Lower lobe of right lung (tissue), 2 donors: ENCODE results near the gene HDAC7. TPM values are rescaled to one million over a fixed set of nuclear protein-coding genes. Genes with fewer than 3 reads are reported as not detected.

Experiments
- ATAC-seq, 2 donors: fragments of 200-7000 bp; cut with Tn5 transposase; one replicate each; pipeline ENCODE4 v1.9.1; 2020 to 2022; ENCODE audit warnings: mild to moderate bottlenecking in 2 of 2, moderate library complexity in 2 of 2
- DNase-seq: peaks from one replicate; pipeline ENCODE4 v3.0.0-alpha.2; 2020
- H3K27ac ChIP-seq: fragments of 200-600 bp; one replicate; pipeline ENCODE4 v1.8.0; 2022
- H3K27me3 ChIP-seq: fragments of 200-600 bp; one replicate; pipeline ENCODE4 v1.8.0; 2022; ENCODE audit warnings: low read depth
- H3K36me3 ChIP-seq: fragments of 200-600 bp; one replicate; pipeline ENCODE4 v1.8.0; 2022; ENCODE audit warnings: mild to moderate bottlenecking
- H3K4me1 ChIP-seq: fragments of 200-600 bp; one replicate; pipeline ENCODE4 v1.8.0; 2022
- H3K4me3 ChIP-seq: fragments of 200-600 bp; one replicate; pipeline ENCODE4 v1.8.0; 2022; ENCODE audit warnings: mild to moderate bottlenecking
- H3K9me3 ChIP-seq: fragments of 200-600 bp; one replicate; pipeline ENCODE4 v1.8.0; 2022
- intact Hi-C: fragments of 100-400 bp; cut with DNase I; formaldehyde crosslinking; loops from one replicate; pipeline ENCODE4 v1.11.0; 2022
- total RNA-seq: library from RNA; stranded (reverse); fragmentation: NEBNext Ultra II Directional; extraction: Animal tissue kit (Norgen Biotek cat#: 25700); gene quantifications from one replicate; pipeline ENCODE4 v1.2.1, GENCODE V29; 2021
- TF ChIP-seq, protein P1 (sequence below): fragments of 200-600 bp; IDR thresholded peaks from one replicate; pipeline ENCODE4 v1.8.0; 2022; ENCODE audit warnings: antibody characterized with exemption, mild to moderate bottlenecking
- donor health status: DM: no; HTN: yes; CAD: no; lungs with severe emphysema.

The HDAC7 gene
- total RNA-seq, 1 donor from 2014 or later, result 104 TPM

DNA sequence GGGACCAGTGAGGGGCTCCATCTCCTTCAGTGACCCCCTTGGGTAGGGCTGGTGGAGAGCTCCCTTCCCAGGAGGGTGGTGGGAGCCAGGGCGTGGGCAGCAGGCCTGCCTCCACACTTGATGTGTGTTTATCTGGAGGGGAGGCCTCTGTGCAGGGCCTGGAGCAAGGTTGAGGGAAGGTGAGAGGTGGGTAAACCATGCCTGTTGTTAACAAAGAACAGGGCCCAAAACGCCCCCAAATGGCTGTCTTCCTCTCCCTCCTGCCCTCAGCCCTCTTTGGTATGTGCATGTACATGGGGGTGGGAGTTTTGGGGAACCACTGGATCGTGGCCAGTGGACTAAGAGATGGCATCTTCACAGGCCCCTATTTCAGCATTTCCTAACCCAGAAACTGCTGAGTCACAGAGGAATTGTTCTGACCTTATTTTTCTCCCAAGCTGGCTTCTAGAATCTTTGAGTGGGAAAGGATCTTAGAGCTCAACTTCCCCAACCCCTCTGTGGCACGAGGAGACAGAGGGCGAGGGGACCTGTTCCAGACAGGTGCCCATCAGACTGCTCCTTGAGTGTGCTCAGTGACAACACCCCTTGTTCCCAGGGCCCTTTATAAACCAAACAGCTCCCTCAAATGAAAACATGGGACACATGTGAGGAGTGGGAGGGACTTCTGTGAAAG is 43.1 kb downstream of the HDAC7 start:
- Histone ChIP-seq H3K27me3 (no peaks in the 10 kb centered on the region), H3K4me1 (peaks cover 68% of the 10 kb centered on the region), H3K9me3 (no peaks in the 10 kb centered on the region), H3K27ac (peak overlapping the region; percentile 43), H3K4me3 (no peak overlapping the region), H3K36me3 (peaks cover under 1% of the 10 kb centered on the region)
- DNase-seq (peak; percentile 44), ATAC-seq (no peak)
- intact Hi-C loops, result loop anchor here (5.0 kb wide), 1 partner anchor 34 kb away; no protein-coding TSS in a partner anchor
- TF ChIP-seq, protein P1, sequence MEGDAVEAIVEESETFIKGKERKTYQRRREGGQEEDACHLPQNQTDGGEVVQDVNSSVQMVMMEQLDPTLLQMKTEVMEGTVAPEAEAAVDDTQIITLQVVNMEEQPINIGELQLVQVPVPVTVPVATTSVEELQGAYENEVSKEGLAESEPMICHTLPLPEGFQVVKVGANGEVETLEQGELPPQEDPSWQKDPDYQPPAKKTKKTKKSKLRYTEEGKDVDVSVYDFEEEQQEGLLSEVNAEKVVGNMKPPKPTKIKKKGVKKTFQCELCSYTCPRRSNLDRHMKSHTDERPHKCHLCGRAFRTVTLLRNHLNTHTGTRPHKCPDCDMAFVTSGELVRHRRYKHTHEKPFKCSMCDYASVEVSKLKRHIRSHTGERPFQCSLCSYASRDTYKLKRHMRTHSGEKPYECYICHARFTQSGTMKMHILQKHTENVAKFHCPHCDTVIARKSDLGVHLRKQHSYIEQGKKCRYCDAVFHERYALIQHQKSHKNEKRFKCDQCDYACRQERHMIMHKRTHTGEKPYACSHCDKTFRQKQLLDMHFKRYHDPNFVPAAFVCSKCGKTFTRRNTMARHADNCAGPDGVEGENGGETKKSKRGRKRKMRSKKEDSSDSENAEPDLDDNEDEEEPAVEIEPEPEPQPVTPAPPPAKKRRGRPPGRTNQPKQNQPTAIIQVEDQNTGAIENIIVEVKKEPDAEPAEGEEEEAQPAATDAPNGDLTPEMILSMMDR, result no peak

DNA sequence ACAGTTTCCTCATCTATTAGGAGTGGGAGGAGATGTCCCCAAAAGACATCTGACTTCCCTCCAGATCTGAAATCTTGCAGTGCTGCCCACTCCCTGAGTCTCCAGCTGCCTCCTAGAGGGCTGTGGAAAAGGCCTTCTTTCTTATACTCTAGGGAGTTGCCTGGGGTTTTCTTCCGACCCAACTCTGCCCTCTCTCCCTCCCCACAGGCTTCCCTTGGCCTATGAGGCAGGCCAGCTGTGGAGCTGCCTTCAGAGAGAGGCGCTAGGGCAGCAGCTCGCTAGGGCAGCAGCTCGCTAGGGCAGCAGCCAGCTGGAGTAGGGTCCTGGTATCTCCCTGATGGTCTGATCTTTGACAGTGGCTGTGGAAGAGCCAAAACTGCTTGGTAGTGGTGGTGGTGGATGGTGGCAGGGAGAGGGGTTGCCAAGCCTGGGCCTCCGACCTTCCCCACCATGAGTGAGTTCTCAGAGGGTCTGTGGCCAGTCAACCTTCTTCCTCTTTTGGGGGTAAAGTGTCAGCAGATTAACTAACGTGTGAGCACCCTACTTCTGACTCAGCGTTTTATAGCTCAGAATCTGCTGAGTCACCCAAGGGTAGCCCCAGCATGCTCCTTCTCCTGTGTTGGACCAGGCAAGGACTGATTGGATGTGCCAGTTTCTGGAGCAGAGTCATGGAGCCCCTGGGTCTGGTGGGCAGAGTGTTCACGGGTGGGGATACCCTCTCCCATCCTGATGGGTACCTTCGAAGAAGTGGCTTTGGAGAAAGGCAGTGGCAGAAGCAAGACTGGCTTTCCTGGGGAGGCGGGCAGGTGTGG is 44.4 kb downstream of the HDAC7 start:
- H3K4me3 ChIP-seq, result no peak overlapping the region
- no peaks in the 10 kb centered on the region for H3K9me3 ChIP-seq
- no peaks in the 10 kb centered on the region for H3K36me3 ChIP-seq
- DNase-seq, result peak; percentile 50
- no peaks in the 10 kb centered on the region for H3K27me3 ChIP-seq
- TF ChIP-seq, protein P1, result no peak
- peak overlapping the region; percentile 43 for H3K27ac ChIP-seq
- H3K4me1 ChIP-seq, result peaks cover 74% of the 10 kb centered on the region
- ATAC-seq, result no peak
- intact Hi-C loops, result loop anchor here (5.0 kb wide), 1 partner anchor 33 kb away; no protein-coding TSS in a partner anchor

DNA sequence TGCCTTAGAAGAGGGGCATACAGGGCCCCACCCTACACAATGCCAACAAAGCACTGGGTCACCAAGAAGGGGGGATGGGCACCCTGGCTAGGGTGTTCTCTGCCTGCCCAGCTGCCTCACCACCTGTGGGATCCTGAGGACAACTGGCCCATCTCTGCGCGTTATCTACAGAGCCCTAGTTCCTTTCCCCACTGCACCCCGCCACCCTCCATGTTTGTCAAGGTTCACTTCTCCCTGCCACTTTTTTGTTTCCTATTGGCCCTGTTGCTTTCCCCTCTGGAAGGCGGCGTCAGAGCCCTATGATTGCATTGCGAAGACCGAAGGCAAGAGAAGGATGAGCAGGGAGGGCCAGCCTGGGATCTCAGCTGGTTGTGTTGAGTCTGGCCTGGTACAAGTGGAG is 45.0 kb downstream of the HDAC7 start:
- Histone ChIP-seq H3K4me1 (peaks cover 81% of the 10 kb centered on the region), H3K36me3 (no peaks in the 10 kb centered on the region), H3K27ac (no peak overlapping the region), H3K9me3 (no peaks in the 10 kb centered on the region), H3K4me3 (no peak overlapping the region), H3K27me3 (no peaks in the 10 kb centered on the region)
- peak; percentile 37 for DNase-seq
- TF ChIP-seq, protein P1, result no peak
- no peak for ATAC-seq
- intact Hi-C loops, result loop anchor here (5.0 kb wide), 1 partner anchor 32 kb away; no protein-coding TSS in a partner anchor

DNA sequence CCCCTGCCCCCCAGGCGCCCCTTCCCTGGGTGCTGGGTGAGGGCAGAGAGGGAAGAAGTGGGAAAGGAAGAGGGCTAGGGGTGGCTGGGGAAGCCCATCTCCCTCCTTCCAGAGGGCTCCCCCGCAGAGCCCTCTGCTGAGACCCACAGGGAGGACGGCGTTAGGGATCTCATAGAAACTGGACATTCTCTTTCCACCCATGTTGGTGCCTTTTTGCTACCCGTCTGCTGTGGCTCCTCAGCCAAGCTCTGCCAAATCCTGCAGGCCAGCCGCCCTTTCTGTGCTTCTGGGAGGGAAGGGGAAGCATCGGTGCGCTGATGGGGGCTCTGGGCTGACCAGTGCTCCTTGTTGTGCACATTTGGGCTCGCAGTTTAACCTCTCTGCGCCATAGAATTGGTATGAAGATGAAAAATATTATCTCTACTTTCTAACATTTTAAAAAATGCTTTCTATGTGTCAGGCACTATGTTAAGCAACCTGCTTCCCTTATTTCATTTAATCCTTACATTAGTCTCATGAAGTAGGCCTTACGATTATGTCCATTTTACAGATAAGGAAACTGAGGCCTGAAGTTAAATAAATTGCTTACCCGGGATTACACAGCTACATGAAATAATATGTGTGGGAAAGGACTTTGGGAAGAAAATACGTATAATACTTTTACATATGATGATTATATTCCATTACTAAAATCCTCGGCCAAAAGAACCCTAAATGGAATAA is 45.7 kb downstream of the HDAC7 start:
- intact Hi-C loops, result no loop called here
- Histone ChIP-seq H3K4me3 (peak overlapping the region; percentile 95), H3K36me3 (no peaks in the 10 kb centered on the region), H3K27ac (peak overlapping the region; percentile 83), H3K27me3 (no peaks in the 10 kb centered on the region), H3K4me1 (peaks cover 81% of the 10 kb centered on the region), H3K9me3 (no peaks in the 10 kb centered on the region)
- peak; percentile 46 for DNase-seq
- TF ChIP-seq, protein P1, result no peak
- peak in 1 of 2 donors; percentile 4 for ATAC-seq
